Mucosa of rectum (tissue), 2 donors: ENCODE measurements around the gene TMEM255B.
"Not testable (repeated sequence)": the region's sequence is repeated elsewhere in the genome, so short reads cannot be mapped to it uniquely, and the experiment has no call there.

Experiments
- H3K27ac ChIP-seq, 2 donors: one replicate each; pipeline ENCODE4 v1.7.0; 2013; ENCODE audit warnings: inconsistent platforms in 2 of 2, low read depth in 2 of 2, low read length in 2 of 2
- H3K27me3 ChIP-seq, 2 donors: one replicate each; pipeline ENCODE4 v1.7.0; 2013; ENCODE audit warnings: low read length in 2 of 2; ENCODE audit not compliant: control insufficient read depth in 2 of 2, insufficient read depth in 2 of 2
- H3K36me3 ChIP-seq, 2 donors: one replicate each; pipeline ENCODE4 v1.7.0; 2013; ENCODE audit warnings: low read length in 2 of 2; ENCODE audit not compliant: control insufficient read depth in 2 of 2, insufficient read depth in 2 of 2
- H3K4me1 ChIP-seq, 2 donors: one replicate each; pipeline ENCODE4 v1.7.0; 2013; ENCODE audit warnings: low read length in 2 of 2, mild to moderate bottlenecking in 1 of 2; ENCODE audit not compliant: control insufficient read depth in 2 of 2, insufficient read depth in 2 of 2
- H3K4me3 ChIP-seq, 2 donors: one replicate each; pipeline ENCODE4 v1.7.0; 2013; ENCODE audit warnings: low read length in 2 of 2
- H3K9ac ChIP-seq, 2 donors: one replicate each; pipeline ENCODE4 v1.7.0; 2013; ENCODE audit warnings: low read length in 2 of 2, low read depth in 1 of 2, mild to moderate bottlenecking in 1 of 2
- H3K9me3 ChIP-seq, 2 donors: one replicate each; pipeline ENCODE4 v1.7.0; 2013; ENCODE audit warnings: low read length in 2 of 2; ENCODE audit not compliant: control insufficient read depth in 2 of 2
- donor health status: healthy.
- donor health status: Normal muscosa, but diverticular disease.

TMEM255B gene

DNA sequence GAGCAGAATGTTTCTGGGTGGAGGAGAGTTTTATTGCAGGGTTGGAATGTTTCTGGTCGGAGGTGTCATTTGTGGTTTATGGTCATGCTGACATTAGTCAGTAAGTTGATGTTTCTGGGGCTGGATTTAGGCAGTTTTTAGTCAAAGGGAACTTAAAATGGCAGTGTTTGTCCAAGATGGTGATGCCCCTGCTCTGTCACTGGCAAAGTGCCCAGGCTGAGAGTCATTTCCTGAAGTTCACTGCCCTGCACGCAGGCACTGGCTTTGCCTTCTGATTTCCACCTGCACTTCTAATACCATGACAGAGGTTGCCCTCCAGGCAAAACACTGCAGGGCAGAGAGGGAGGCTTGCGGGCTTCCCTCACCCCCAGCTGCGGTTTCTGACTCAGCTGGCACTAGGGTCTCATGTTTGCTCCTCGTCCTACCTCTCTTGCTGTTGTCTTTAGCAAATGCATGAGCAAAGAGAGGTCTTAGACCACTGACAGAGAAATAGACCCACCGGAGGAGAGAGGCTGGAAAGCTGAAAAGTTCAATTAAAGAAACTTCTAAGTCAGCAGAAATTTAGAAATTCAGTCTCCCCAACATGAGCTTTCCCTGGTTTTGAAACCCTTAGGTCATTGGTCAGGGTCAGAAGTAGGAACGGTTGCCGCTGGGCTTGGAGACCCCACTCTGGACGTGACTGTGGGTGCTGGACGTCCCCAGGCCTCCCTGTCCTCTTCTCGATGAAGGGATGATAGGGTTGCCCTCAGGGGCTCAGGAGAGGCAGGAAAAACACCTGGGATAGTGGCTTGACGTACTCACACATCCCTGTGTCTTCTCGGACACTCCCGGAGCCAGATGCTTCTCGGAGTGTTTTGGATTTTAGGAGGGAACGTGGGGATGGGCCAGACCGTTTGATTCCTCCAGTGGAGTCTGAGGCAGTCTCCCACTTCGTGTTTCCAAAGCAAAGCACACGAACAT is 26.3 kb downstream of the TMEM255B start:
- Histone ChIP-seq H3K9me3 (no peaks in the 10 kb centered on the region), H3K4me3 (no peak overlapping the region)

DNA sequence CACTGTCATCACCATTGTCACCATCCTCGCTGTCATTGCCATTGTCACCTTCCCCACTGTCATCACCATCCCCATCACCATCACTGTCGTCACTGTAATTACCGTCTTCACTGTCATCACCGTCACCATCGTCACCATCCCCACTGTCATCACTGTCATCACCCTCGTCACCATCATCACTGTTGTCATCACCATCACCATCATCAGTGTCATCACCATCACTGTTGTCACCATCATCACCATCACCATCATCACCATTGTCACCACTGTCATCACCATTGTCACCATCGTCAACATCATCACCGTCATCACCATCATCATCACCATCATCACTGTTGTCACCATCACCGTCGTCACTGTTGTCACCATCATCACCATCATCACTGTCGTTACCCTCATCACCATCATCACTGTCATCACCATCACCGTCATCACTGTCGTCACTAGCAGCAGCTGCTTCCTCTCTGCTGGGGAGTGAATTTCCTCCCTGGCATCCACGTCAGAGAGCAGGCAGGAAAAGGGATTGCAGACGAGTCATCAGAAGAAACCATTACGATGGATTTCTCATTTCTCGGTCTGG is 27.3 kb downstream of the TMEM255B start:
- H3K9ac ChIP-seq: no peak overlapping the region
- no peak overlapping the region for H3K4me3 ChIP-seq
- H3K36me3 ChIP-seq: no peaks in the 10 kb centered on the region
- H3K27me3 ChIP-seq: peaks cover 0 to 9% of the 10 kb centered on the region in 2 donors
- H3K4me1 ChIP-seq: no peaks in the 10 kb centered on the region
- H3K9me3 ChIP-seq: no peaks in the 10 kb centered on the region
- H3K27ac ChIP-seq: no peak overlapping the region

More for the DNA sequence above, 26.3 kb downstream of the TMEM255B start:
- Histone ChIP-seq H3K4me1 (no peaks in the 10 kb centered on the region), H3K27ac (no peak overlapping the region), H3K27me3 (peaks cover 0 to 9% of the 10 kb centered on the region in 2 donors), H3K9ac (no peak overlapping the region), H3K36me3 (no peaks in the 10 kb centered on the region)

DNA sequence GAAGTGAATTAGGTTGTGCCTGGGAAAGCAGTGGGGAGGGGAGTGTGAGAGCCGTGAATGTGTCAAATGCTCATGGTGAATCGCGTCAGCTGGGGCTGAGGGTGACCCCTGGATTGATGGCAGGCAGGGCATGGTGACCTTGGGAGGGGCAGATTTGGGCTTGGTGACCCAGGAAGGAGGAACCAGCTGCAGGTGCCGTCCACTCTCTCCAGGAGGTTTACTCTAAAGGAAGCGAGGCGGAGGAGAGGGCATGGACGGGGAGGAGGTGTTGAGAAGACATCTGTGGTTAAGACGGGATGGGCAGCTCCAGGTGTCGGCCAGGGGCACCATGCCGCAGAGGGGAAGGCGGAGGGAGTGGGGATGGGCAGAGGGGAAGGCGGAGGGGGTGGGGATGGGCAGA is 28.7 kb downstream of the TMEM255B start:
- no peak overlapping the region for H3K4me3 ChIP-seq
- no peak overlapping the region for H3K9ac ChIP-seq
- peaks cover 0 to 9% of the 10 kb centered on the region in 2 donors for H3K27me3 ChIP-seq
- no peaks in the 10 kb centered on the region for H3K9me3 ChIP-seq
- H3K4me1 ChIP-seq: no peaks in the 10 kb centered on the region
- H3K27ac ChIP-seq: no peak overlapping the region
- H3K36me3 ChIP-seq: no peaks in the 10 kb centered on the region

DNA sequence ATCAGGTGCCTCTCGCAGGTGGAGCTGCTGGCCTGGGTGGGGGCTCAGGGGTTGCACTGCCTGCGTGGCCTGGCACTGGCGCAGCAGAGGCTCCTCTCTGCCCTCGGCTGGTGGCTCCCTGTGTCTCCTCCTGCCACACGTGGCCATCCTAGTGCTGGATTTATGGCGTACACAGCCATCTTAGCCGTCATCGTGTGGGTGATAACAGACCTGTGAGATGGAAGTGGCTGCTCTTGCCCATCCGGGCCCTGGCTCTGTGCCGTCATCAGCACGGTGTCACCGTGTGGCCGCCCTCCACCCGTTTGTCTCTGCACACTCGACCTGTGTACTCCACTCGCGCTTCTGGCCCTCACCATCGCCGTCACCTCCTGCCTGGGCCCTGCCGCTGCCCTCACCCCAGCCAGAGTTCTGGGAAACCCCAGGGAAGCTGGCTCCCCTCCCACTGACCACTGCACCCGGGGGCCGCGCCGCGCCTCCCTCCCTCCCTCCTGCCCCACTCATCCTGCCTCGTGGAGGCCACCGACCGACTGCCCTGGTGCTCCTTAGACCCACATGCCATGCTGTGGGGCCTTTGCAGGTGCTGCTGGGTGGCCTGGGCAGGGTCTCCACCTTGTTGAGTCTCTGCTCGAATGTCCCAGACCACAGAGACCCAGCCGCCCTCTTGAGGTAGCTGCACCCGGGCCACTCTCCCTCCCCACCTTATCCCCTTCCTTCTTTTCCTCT is 29.5 kb downstream of the TMEM255B start:
- no peaks in the 10 kb centered on the region for H3K36me3 ChIP-seq
- no peak overlapping the region for H3K4me3 ChIP-seq
- H3K9ac ChIP-seq: no peak overlapping the region
- H3K27me3 ChIP-seq: peaks cover 0 to 9% of the 10 kb centered on the region in 2 donors
- H3K4me1 ChIP-seq: peaks cover 0 to 7% of the 10 kb centered on the region in 2 donors
- H3K27ac ChIP-seq: no peak overlapping the region
- no peaks in the 10 kb centered on the region for H3K9me3 ChIP-seq

DNA sequence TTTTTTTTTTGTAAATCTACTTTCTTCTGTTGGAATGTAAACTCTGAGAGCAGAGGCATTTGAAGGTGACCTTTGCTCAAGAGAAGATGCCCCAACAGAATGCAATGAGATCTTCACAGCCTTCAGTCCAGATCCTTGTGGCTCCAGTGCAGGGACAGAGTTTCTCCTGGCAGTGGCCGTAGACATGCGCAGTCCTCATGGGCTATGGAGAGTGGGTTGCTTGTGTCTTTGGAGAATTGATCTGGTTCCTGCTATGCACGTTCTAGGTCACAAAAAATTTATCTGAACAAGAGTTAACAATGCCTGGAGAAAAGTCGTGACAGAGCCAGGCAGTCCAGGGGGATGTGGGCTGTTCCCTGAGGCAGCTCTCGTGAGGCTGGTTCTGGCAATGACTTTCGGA is 30.1 kb downstream of the TMEM255B start:
- Histone ChIP-seq H3K4me3 (no peak overlapping the region), H3K9me3 (no peaks in the 10 kb centered on the region), H3K36me3 (no peaks in the 10 kb centered on the region), H3K9ac (no peak overlapping the region), H3K27ac (no peak overlapping the region), H3K4me1 (peaks cover 0 to 7% of the 10 kb centered on the region in 2 donors), H3K27me3 (peaks cover 0 to 9% of the 10 kb centered on the region in 2 donors)

DNA sequence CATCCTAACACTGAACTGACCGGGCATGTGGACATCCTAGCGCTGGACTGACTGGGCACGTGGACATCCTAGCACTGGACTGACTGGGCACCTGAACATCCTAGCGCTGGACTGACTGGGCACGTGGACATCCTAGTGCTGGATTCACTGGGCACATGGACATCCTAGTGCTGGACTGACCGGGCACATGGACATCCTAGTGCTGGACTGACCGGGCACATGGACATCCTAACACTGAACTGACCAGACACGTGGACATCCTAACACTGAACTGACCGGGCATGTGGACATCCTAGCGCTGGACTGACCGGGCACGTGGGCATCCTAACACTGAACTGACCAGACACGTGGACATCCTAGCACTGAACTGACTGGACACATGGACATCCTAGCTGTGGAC is 30.9 kb downstream of the TMEM255B start:
- H3K27ac ChIP-seq, H3K9ac ChIP-seq, H3K27me3 ChIP-seq, H3K36me3 ChIP-seq, H3K4me1 ChIP-seq, H3K9me3 ChIP-seq, H3K4me3 ChIP-seq: not testable (repeated sequence)

DNA sequence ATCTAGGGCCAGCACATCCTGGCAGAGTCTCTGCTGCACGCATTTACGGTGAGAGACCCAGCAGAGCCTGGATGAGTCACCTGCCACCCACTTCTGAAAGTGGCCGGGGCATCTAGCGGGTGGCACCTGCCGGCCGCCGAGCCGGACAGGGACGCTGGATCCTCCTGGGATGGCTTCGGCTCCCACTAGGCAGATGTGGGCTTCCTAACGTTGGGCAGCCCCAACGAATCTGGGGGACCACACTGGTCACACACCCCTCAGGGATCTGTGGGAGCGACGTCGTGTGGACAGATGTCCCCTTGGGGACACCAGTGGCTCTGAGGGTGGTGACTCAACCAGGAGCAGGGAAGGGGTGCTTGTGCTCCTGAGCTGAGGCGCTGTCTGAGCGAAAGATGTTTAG is 32.2 kb downstream of the TMEM255B start:
- Histone ChIP-seq H3K4me3 (no peak overlapping the region), H3K9me3 (no peaks in the 10 kb centered on the region), H3K9ac (no peak overlapping the region), H3K27ac (no peak overlapping the region), H3K27me3 (peaks cover 0 to 9% of the 10 kb centered on the region in 2 donors), H3K4me1 (peaks cover 0 to 7% of the 10 kb centered on the region in 2 donors), H3K36me3 (no peaks in the 10 kb centered on the region)

DNA sequence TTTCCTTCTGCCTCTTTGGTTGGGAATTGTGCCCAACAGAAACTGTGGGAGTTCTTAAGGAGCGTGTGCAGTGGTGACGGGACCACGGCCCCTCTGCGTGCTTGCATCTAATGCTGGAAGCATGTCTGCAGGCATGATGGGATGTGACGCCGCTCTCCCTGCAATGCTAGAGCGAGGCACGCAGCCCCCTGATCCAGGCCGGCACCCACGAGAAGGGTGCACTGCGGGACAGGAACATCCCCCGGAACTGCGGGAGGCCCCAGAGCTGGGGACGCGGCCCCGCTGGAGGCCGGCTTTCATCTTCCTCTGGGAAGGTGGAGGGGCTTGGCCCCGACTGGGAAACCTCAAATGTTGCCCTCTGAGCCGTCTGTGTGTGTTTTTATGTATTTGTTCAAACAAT is 32.7 kb downstream of the TMEM255B start:
- Histone ChIP-seq H3K4me1 (peaks cover 0 to 7% of the 10 kb centered on the region in 2 donors), H3K9ac (no peak overlapping the region), H3K27ac (no peak overlapping the region), H3K9me3 (no peaks in the 10 kb centered on the region), H3K27me3 (peaks cover 0 to 9% of the 10 kb centered on the region in 2 donors), H3K36me3 (no peaks in the 10 kb centered on the region), H3K4me3 (no peak overlapping the region)

DNA sequence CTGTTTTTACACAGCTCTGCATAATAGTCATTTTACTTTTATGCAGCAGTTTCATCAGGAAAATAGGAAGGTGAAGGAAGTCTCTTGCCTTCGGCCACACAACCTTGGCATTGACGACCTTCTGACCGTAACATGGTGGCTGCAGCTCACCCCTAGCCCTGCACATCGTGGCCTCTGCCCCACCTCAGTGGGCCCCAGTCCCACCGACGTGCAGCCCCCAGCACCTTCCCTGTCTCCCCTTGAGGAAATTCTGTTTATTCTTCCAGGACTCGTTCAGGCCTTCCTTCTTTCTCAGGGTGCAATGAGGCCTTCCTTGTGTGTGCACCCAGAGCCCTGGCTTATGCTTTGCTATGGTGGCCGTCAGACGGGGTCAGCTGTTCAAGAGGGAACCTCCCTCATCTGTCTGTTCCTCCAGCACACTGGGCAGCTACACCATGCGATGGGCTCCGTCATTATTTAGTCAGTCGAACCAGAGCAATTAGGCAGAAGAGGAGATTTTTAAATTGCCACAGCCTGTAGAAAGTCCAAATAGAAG is 33.3 kb downstream of the TMEM255B start:
- Histone ChIP-seq H3K27me3 (peaks cover 0 to 9% of the 10 kb centered on the region in 2 donors), H3K27ac (no peak overlapping the region), H3K4me3 (no peak overlapping the region), H3K9ac (no peak overlapping the region), H3K36me3 (no peaks in the 10 kb centered on the region), H3K9me3 (no peaks in the 10 kb centered on the region), H3K4me1 (peaks cover 0 to 7% of the 10 kb centered on the region in 2 donors)
